Measurements from ENCODE around the gene WNT1. TPM values are rescaled to one million over a fixed set of nuclear protein-coding genes. Genes with fewer than 3 reads are reported as not detected.
A peak's percentile ranks its signal among the peaks of the same experiment; 100 is the strongest.

Gene WNT1
- total and polyA plus RNA-seq, 7 donors, result not detected

DNA sequence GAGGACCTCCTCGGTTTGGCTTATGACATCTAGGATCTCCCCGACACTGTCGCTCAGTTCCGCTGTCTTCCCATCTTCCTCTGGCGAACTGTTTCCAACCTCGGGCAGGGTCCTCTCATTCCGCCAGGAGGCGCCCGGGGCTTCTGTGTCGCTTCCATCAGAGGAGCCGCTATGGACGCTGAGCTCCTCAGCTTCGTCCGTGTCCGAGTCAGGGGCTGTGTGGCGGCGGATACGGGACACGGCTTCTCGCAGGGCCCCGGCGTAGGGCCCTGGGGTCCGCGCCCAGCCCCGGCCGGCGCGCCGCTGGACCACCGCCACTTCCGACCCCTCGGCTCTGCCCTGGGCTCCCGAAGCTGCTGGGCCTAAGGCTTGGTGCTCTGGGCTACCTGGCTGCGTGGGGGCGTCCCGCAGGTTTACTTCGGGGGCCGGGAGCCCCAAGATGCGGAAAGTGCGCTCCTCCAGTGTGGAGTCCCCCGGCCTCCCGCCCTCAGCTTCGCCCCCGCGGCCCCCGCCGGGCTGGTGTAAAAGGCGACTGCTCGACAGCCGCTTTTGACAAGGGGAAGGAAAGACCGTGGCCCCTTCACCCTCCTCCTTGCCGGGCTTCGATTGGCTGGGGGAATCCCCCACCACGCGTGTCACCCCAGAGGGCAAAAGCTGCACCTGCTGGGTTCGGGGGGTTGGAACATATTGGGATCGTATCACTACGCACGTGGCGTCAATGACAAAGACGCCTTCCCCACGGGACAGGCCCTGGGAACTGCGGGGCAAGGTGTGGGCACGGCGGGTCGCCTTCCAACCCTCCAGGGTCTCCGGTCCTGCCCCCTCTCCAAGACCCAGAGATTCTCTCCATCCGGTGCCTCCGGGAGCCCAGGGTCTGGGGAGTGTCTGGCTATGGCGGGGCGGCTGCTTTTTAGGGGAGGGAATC, 18.9 kb downstream of the WNT1 start:
- no peak overlapping the region for H3K27ac ChIP-seq
- TF ChIP-seq, protein P1, sequence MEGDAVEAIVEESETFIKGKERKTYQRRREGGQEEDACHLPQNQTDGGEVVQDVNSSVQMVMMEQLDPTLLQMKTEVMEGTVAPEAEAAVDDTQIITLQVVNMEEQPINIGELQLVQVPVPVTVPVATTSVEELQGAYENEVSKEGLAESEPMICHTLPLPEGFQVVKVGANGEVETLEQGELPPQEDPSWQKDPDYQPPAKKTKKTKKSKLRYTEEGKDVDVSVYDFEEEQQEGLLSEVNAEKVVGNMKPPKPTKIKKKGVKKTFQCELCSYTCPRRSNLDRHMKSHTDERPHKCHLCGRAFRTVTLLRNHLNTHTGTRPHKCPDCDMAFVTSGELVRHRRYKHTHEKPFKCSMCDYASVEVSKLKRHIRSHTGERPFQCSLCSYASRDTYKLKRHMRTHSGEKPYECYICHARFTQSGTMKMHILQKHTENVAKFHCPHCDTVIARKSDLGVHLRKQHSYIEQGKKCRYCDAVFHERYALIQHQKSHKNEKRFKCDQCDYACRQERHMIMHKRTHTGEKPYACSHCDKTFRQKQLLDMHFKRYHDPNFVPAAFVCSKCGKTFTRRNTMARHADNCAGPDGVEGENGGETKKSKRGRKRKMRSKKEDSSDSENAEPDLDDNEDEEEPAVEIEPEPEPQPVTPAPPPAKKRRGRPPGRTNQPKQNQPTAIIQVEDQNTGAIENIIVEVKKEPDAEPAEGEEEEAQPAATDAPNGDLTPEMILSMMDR (IDR thresholded peaks at IDR 0.05), result peak; percentile 58
- intact Hi-C loops (cut with DNase I), result no loop called here
- H3K36me3 ChIP-seq (ENCODE audit: insufficient read depth in 1 of 2, low read depth in 1 of 2), result peaks cover 0 to 13% of the 10 kb centered on the region in 2 donors
- 10 to 24% (median 14%) methylated on average over 63 to 71 of the region's 71 CpGs for WGBS, 3 donors
- peaks cover 0 to 70% (median 0%) of the 10 kb centered on the region in 3 donors for H3K27me3 ChIP-seq (ENCODE audit: insufficient read depth in 3 of 3, low read length in 2 of 3)
- peak; percentile 82 to 88 for DNase-seq
- H3K4me1 ChIP-seq, result peaks cover 34% of the 10 kb centered on the region
- H3K4me3 ChIP-seq, result peak overlapping the region; percentile 65
- no peaks in the 10 kb centered on the region for H3K9me3 ChIP-seq
- peak; percentile 30 to 57 (median 40) for ATAC-seq

DNA sequence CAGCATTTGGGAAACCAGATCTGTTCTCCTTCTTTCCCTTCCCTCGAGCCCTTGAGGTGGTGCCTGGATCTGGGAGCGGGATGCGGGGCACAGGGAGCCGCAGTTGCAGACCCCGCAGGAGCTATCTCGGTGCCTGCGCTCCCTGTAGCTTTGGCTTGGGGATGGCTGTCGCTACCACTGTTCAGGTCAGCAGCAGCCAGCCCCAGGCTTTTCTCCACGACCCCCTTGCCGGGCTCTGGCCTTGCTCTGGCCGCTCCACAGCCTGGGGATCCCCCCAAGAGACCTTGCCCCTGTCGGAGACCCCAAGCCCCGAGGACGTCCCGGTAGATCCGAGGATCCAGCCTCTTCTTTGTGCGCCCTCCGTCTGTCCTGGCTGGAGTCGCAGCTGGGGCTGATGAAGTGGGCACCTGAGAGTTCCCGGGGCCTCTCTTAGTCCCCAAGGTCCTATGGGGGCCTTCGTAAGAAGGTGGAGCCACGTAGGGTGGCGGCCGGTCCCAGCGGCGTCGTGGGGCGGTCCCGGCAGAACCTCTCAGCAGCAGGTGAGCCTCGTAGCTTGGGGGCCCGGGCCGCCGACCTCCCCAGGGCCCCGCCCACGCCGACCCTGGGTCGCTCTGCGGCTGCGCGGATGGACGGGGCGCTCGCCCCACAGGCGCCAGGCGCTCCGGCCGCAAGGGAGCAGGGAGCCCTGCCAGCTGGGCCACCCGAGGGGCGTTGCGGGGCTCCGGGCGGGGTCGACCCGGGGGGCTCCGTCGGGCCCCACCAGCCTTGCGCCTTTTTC, 19.8 kb downstream of the WNT1 start:
- H3K36me3 ChIP-seq (ENCODE audit: insufficient read depth in 1 of 2, low read depth in 1 of 2), result peaks cover 3 to 21% of the 10 kb centered on the region in 2 donors
- intact Hi-C loops (cut with DNase I), result no loop called here
- peak in 1 of 2 donors; percentile 48 for DNase-seq
- 7 to 12% (median 10%) methylated on average over 38 to 57 of the region's 57 CpGs for WGBS, 3 donors
- peaks cover 34% of the 10 kb centered on the region for H3K4me1 ChIP-seq
- H3K27ac ChIP-seq, result no peak overlapping the region
- H3K9me3 ChIP-seq, result no peaks in the 10 kb centered on the region
- peaks cover 0 to 63% (median 0%) of the 10 kb centered on the region in 3 donors for H3K27me3 ChIP-seq (ENCODE audit: insufficient read depth in 3 of 3, low read length in 2 of 3)
- TF ChIP-seq, protein P1 (IDR thresholded peaks at IDR 0.05), result no peak
- peak in 2 of 4 donors; percentile 23 to 25 for ATAC-seq
- H3K4me3 ChIP-seq, result peak overlapping the region; percentile 65

DNA sequence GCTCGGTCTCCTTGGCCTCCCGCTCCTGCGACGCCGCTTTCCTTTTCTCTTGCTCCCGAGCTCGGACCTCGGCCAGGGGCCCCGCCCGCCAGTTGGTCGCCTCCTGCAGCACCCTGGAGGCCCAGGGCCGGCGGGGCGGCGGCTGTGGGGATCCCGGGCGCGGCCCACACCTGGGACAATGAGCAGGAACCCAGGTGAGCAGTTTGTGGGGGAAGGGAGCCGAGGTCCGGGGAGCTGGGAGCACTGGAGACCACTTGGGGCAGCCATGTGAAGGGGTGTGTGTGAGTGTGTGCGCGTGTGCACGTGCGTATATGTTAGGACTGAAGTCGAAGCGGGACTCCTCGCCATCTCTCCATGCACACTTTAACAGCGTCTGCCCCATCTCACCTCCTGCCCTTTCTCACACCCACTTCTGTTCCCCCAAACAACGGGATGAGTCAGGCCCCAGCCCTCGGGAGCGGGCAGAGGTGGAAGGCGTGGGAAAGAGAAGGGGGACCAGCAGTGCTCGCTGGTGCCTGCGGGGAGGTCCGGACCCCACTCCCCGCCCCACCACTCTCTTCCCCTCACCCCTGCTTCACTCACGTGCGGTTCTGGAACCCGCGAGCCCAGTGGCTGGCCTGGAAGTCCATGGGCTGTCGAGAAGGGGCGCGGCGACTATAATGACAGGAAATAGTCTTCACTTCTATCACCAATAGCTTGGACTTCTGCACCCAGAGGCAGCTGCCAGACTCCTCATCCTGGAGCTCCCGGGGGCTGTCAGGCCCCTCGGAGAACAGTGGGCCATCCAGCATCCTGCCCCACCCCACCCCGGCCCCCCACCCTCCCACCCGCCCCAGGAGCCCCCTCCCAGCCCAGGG, 20.6 kb downstream of the WNT1 start:
- H3K4me3 ChIP-seq, result peak overlapping the region; percentile 65
- WGBS, 3 donors, result 2 to 4% (median 2%) methylated on average over 36 to 48 of the region's 48 CpGs
- DNase-seq (peak in 1 of 2 donors; percentile 41), ATAC-seq (peak; percentile 1 to 3 (median 2))
- peaks cover 34% of the 10 kb centered on the region for H3K4me1 ChIP-seq
- peaks cover 5 to 29% of the 10 kb centered on the region in 2 donors for H3K36me3 ChIP-seq (ENCODE audit: insufficient read depth in 1 of 2, low read depth in 1 of 2)
- no peaks in the 10 kb centered on the region for H3K9me3 ChIP-seq
- peaks cover 0 to 66% (median 0%) of the 10 kb centered on the region in 3 donors for H3K27me3 ChIP-seq (ENCODE audit: insufficient read depth in 3 of 3, low read length in 2 of 3)
- H3K27ac ChIP-seq, result no peak overlapping the region
- intact Hi-C loops (cut with DNase I), result no loop called here
- TF ChIP-seq, protein P1 (IDR thresholded peaks at IDR 0.05), result no peak
